ENCODE results near the gene OR4E1. TPM values are rescaled to one million over a fixed set of nuclear protein-coding genes. Genes with fewer than 3 reads are reported as not detected.

Gene OR4E1
- total and polyA plus RNA-seq, 9 donors: 0.05 TPM; not detected in 8

- Histone ChIP-seq H3K4me3 (ENCODE audit: low read length) (no peak overlapping the region), H3K36me3 (ENCODE audit: control insufficient read depth, insufficient read depth, low read length) (no peaks in the 10 kb centered on the region), H3K27ac (ENCODE audit: low read length) (no peak overlapping the region), H3K4me1 (ENCODE audit: control insufficient read depth, insufficient read depth, low read length) (no peaks in the 10 kb centered on the region), H3K27me3 (ENCODE audit: control insufficient read depth, insufficient read depth, low read length) (no peaks in the 10 kb centered on the region), H3K9me3 (replicated peaks; ENCODE audit: control insufficient read depth, low read depth, low read length) (no peaks in the 10 kb centered on the region)
- WGBS (ENCODE audit: insufficient coverage): 80% methylated on average over 1 of the region's 3 CpGs
- DNase-seq: no peak
Measured at GRCh38 chr14:21626491-21627230, 47.0 kb downstream of the OR4E1 start.

Other genes starting within 250 kb of the OR4E1 start
- 46.8 TPM for gene CHD8, start 217.7 kb downstream of the OR4E1 start, total RNA-seq
- gene CHD8, start 217.7 kb downstream of the OR4E1 start, polyA plus RNA-seq (ENCODE audit: insufficient read depth in 1 of 8, insufficient read length in 8 of 8, low replicate concordance in 1 of 8): 10 to 100 TPM; 36.4 to 50.8 (median 42.6) TPM
- 20.0 TPM for gene RAB2B, start 196.9 kb downstream of the OR4E1 start, total RNA-seq
- gene RAB2B, start 196.9 kb downstream of the OR4E1 start, polyA plus RNA-seq (ENCODE audit: insufficient read depth in 1 of 8, insufficient read length in 8 of 8, low replicate concordance in 1 of 8): 10 to 100 TPM; 17.3 to 25.2 (median 21.6) TPM
- gene TOX4, start 196.6 kb downstream of the OR4E1 start, total RNA-seq: 24.7 TPM
- gene TOX4, start 196.6 kb downstream of the OR4E1 start, polyA plus RNA-seq (ENCODE audit: insufficient read depth in 1 of 8, insufficient read length in 8 of 8, low replicate concordance in 1 of 8): 10 to 100 TPM; 37.1 to 46.3 (median 40.4) TPM
- gene METTL3, start 162.5 kb downstream of the OR4E1 start, total RNA-seq: 56.3 TPM
- gene METTL3, start 162.5 kb downstream of the OR4E1 start, polyA plus RNA-seq (ENCODE audit: insufficient read depth in 1 of 8, insufficient read length in 8 of 8, low replicate concordance in 1 of 8): 10 to 100 TPM; 40.4 to 56.6 (median 45.5) TPM
- gene SALL2, start 147.5 kb downstream of the OR4E1 start, total RNA-seq: 7.1 TPM
- 10 to 100 TPM; 10.4 to 21.6 (median 15.2) TPM for gene SALL2, start 147.5 kb downstream of the OR4E1 start, polyA plus RNA-seq (ENCODE audit: insufficient read depth in 1 of 8, insufficient read length in 8 of 8, low replicate concordance in 1 of 8)
- gene OR10G3, start 93.7 kb downstream of the OR4E1 start, total RNA-seq: not detected
- gene OR10G3, start 93.7 kb downstream of the OR4E1 start, polyA plus RNA-seq (ENCODE audit: insufficient read depth in 1 of 8, insufficient read length in 8 of 8, low replicate concordance in 1 of 8): under 1 TPM in 1 of 8 donors, not detected in 7; 0.13 TPM
- not detected for gene OR10G2, start 38.9 kb downstream of the OR4E1 start, total RNA-seq
- gene OR10G2, start 38.9 kb downstream of the OR4E1 start, polyA plus RNA-seq (ENCODE audit: insufficient read depth in 1 of 8, insufficient read length in 8 of 8, low replicate concordance in 1 of 8): not detected
- gene OR4E2, start 20.0 kb downstream of the OR4E1 start, total RNA-seq: not detected
- gene OR4E2, start 20.0 kb downstream of the OR4E1 start, polyA plus RNA-seq (ENCODE audit: insufficient read depth in 1 of 8, insufficient read length in 8 of 8, low replicate concordance in 1 of 8): under 1 TPM in 1 of 8 donors, not detected in 7; 0.04 TPM